ENCODE measurements around the gene TRAF3.

Gene TRAF3

DNA sequence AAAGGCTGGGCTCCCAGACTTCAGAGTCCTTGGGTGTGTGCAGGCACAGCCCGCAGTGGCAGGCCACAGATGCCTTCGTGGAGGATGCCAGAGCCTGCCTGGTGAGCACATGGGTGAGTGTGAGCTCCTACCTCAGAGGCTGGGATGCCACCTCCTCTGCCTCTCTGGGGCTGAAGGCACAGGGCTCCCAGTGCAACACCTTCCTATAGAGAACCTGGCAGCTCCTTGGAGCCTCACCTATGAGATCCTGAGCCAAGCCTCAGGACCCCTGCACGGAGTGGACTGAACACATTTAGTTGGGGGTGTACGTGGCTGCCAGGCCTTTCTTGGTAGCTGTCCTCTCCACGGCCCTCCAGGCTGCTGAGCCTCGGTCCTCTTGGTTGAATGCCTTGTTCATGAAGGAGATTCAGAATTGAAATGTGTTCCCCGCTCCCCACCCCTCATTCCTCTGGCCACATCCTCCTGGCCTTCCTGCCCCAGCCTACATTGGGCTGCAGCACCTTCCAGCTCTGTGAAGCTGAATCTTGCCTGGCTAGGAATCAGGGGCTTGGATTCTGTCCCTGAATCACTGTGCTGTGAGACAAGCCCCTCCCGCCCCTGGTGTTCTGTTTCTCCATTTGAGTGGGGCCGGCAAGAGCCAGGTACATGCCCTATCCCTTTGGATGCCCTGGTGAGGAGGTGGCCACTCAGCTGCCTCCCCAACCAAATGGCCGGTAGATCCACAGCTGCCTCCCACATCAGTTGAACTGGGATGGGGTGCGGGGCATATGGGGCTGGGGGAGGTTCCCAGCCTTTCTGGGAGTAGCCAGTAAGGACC lies 38.7 kb upstream of the TRAF3 start:
- DNase-seq (ENCODE audit: low spot score in 2 of 2) (no peak), ATAC-seq (replicated peaks; ENCODE audit: extremely low read depth, poor library complexity, severe bottlenecking) (no peak)
- Mint-ChIP-seq H3K4me1 (no peaks in the 10 kb centered on the region), H3K27ac (ENCODE audit: low read depth) (no peak overlapping the region), H3K4me3 (no peak overlapping the region), H3K9me3 (no peaks in the 10 kb centered on the region), H3K27me3 (no peaks in the 10 kb centered on the region), H3K36me3 (ENCODE audit: insufficient read depth) (peaks cover 1% of the 10 kb centered on the region)

DNA sequence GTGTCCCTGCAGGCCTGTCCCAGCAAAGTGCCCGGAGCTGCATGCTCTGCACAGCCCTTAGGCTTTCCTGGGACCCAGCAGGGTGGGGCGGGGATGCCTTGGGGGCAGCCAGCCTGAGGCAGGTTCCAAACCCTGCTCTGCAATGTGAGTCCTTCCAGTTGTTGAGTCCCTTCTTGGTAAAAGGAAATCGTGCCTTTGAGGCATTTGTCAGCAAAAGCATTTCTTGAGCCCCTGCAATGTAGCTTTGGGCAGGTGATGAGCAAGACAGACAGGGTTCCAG lies 38.1 kb upstream of the TRAF3 start:
- DNase-seq (ENCODE audit: low spot score in 2 of 2) (no peak), ATAC-seq (replicated peaks; ENCODE audit: extremely low read depth, poor library complexity, severe bottlenecking) (no peak)
- Mint-ChIP-seq H3K4me3 (no peak overlapping the region), H3K36me3 (ENCODE audit: insufficient read depth) (peaks cover 1% of the 10 kb centered on the region), H3K9me3 (no peaks in the 10 kb centered on the region), H3K4me1 (no peaks in the 10 kb centered on the region), H3K27me3 (no peaks in the 10 kb centered on the region), H3K27ac (ENCODE audit: low read depth) (no peak overlapping the region)

- Mint-ChIP-seq H3K27me3 (no peaks in the 10 kb centered on the region), H3K27ac (ENCODE audit: low read depth) (no peak overlapping the region), H3K4me1 (no peaks in the 10 kb centered on the region), H3K9me3 (no peaks in the 10 kb centered on the region), H3K36me3 (ENCODE audit: insufficient read depth) (peaks cover 4% of the 10 kb centered on the region), H3K4me3 (no peak overlapping the region)
- no peak for DNase-seq (ENCODE audit: low spot score in 2 of 2)
- no peak for ATAC-seq (replicated peaks; ENCODE audit: extremely low read depth, poor library complexity, severe bottlenecking)
These were observed 30.4 kb upstream of the TRAF3 start for GRCh38 chr14:102746634-102747438.

DNA sequence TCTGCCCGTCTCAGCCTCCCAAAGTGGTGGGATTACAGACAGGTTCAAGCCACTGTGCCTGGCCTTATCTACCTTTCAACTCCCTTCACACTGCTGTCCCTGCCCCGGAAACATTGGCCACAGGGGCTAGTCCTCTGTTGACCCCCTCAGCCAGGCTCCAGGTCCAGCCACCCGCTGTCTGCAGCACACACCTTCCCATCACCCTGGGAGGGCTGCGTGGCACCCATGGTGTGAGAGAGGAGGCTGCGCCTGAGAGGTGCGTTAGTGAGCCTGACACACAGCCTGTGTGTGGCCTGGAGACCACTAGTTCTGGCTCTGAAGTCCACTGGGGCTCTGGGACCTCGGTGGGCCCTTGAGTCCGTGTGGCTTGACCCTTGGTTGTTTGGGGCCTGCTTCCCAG lies 28.4 kb upstream of the TRAF3 start:
- Mint-ChIP-seq H3K4me1 (no peaks in the 10 kb centered on the region), H3K36me3 (ENCODE audit: insufficient read depth) (peaks cover 4% of the 10 kb centered on the region), H3K9me3 (no peaks in the 10 kb centered on the region), H3K27me3 (no peaks in the 10 kb centered on the region), H3K27ac (ENCODE audit: low read depth) (no peak overlapping the region), H3K4me3 (no peak overlapping the region)
- ATAC-seq (replicated peaks; ENCODE audit: extremely low read depth, poor library complexity, severe bottlenecking) (no peak), DNase-seq (ENCODE audit: low spot score in 2 of 2) (no peak)

DNA sequence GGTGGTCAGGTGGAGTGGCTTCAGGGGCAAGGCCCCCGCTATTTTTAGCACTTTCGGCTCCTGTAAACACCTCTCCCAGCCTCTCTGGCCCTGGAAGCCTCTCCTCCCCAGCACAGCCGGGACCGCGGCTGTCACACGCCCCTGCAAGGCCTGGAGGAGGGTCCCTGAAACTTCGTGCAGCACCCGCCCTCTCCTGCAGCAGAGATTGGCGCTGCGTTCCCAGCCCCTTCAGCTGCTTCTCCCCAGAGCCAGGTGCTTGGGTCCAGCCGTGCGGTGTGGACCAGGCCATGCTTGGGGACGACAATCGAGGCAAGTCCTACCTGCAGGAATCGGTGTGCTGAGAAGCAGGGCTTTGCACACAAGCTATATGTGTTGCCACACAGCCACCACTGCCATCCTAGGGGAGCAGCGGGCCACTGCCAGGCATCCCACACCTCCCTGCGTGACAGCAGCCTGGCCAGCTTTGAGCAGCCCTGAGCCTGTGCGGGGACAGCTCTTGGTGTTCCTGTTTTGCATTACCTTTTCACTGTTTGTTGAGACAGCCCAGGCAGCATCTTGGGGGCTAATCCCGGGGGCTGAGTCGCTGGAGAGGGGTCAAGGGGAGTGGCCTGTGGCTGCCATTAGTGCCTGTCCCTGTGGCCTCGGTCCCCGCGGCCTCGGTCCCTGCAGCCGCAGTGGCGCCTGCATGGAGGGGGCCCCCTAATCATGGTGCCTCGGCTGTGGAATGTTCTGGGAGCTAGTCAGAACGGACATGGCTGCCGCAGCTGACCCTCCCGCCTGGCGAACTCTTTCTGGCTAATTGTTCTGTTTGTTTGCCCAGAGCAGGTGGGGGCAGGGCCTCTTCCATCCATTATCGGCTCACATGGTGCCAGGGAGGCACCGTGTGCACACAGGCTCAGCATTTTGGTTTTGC lies 27.6 kb upstream of the TRAF3 start:
- H3K36me3 Mint-ChIP-seq (ENCODE audit: insufficient read depth), result peaks cover 4% of the 10 kb centered on the region
- H3K27ac Mint-ChIP-seq (ENCODE audit: low read depth), result no peak overlapping the region

DNA sequence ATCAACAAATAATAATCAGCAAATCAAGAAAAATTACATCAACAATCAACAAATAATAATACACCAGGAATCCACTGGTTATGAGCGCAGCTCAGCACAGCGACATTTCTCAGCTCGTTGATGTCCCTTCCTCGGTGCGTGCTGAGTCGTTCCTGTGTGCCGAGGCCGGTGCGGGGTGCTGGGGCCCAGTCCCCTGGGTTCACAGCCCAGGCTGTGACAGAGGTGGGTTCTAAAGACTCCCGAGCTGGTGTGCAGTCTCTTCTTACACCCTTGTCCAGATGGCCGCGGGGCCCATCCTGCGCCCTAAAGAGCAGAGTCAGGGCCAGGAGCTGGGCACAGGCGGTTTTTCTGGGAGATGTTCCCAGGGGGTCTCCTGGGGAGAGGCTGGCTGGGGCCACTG lies 26.9 kb upstream of the TRAF3 start:
- H3K36me3 Mint-ChIP-seq (ENCODE audit: insufficient read depth), result peaks cover 4% of the 10 kb centered on the region
- DNase-seq (ENCODE audit: low spot score in 2 of 2), result no peak
- no peaks in the 10 kb centered on the region for H3K4me1 Mint-ChIP-seq
- H3K27ac Mint-ChIP-seq (ENCODE audit: low read depth), result no peak overlapping the region
- H3K4me3 Mint-ChIP-seq, result no peak overlapping the region
- H3K9me3 Mint-ChIP-seq, result no peaks in the 10 kb centered on the region
- no peaks in the 10 kb centered on the region for H3K27me3 Mint-ChIP-seq
- no peak for ATAC-seq (replicated peaks; ENCODE audit: extremely low read depth, poor library complexity, severe bottlenecking)

More for the DNA sequence above, 27.6 kb upstream of the TRAF3 start:
- DNase-seq (ENCODE audit: low spot score in 2 of 2) (no peak), ATAC-seq (replicated peaks; ENCODE audit: extremely low read depth, poor library complexity, severe bottlenecking) (no peak)
- no peaks in the 10 kb centered on the region for H3K4me1 Mint-ChIP-seq
- H3K4me3 Mint-ChIP-seq, result no peak overlapping the region
- no peaks in the 10 kb centered on the region for H3K9me3 Mint-ChIP-seq
- no peaks in the 10 kb centered on the region for H3K27me3 Mint-ChIP-seq

DNA sequence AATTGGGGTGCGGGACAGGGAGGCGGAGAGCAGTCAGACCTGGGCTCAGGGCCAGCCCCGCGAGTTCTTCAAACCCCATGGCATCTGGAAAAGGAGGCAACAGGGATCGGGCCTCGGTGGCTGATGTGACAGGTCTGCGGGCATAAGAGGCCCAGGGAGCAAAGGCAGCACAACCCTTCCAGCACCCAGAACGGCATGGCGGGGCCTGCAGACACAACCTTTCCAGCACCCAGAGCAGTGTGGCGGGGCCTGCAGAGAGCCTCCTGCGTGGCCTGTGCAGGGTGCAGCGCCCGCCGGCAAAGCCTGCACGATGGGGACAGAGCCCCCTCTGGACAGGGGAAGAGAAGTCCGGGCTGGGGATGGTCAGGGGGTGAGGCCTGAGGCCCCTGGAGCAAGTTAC lies 26.2 kb upstream of the TRAF3 start:
- Mint-ChIP-seq H3K36me3 (ENCODE audit: insufficient read depth) (peaks cover 4% of the 10 kb centered on the region), H3K4me1 (no peaks in the 10 kb centered on the region), H3K27ac (ENCODE audit: low read depth) (no peak overlapping the region), H3K9me3 (no peaks in the 10 kb centered on the region), H3K27me3 (no peaks in the 10 kb centered on the region), H3K4me3 (no peak overlapping the region)
- DNase-seq (ENCODE audit: low spot score in 2 of 2) (no peak), ATAC-seq (replicated peaks; ENCODE audit: extremely low read depth, poor library complexity, severe bottlenecking) (no peak)

DNA sequence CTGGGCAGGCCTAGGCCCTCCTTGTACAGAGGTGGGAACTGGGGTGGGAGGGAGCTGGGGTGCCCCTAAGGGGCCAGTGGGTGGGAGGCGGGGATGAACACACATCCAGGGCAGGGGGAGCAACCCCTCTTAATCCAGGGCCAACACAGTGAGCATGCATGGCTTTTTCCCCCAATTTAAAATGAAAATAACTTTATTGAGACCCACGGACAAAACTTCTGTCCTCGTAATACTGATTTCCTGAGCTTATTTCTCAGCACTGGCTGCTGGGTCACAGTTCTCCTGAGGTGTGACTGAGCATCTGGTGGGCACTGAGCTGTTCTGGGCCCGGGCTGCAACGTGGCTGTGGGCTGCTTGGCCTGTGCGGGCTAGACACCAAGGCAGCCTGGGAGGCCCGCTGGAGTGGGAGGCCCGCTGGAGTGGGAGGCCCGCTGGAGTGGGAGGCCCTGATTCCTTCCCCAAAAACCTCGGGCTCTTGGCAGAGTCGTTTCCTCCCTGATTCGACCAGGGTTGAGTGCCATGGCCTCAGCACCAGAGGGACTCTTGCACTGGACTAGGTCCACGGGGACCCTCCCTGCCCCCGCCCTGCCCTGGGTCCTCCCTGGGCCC lies 24.9 kb upstream of the TRAF3 start:
- no peaks in the 10 kb centered on the region for H3K27me3 Mint-ChIP-seq
- DNase-seq (ENCODE audit: low spot score in 2 of 2) (no peak), ATAC-seq (replicated peaks; ENCODE audit: extremely low read depth, poor library complexity, severe bottlenecking) (no peak)
- no peaks in the 10 kb centered on the region for H3K9me3 Mint-ChIP-seq
- H3K27ac Mint-ChIP-seq (ENCODE audit: low read depth), result no peak overlapping the region
- no peak overlapping the region for H3K4me3 Mint-ChIP-seq
- H3K4me1 Mint-ChIP-seq, result no peaks in the 10 kb centered on the region
- H3K36me3 Mint-ChIP-seq (ENCODE audit: insufficient read depth), result peaks cover 1% of the 10 kb centered on the region

GRCh38 chr14:102754370-102755262 lies 22.6 kb upstream of the TRAF3 start:
- DNase-seq (ENCODE audit: low spot score in 2 of 2), result no peak
- H3K27me3 Mint-ChIP-seq, result no peaks in the 10 kb centered on the region
- no peak for ATAC-seq (replicated peaks; ENCODE audit: extremely low read depth, poor library complexity, severe bottlenecking)
- no peak overlapping the region for H3K27ac Mint-ChIP-seq (ENCODE audit: low read depth)
- peaks cover 3% of the 10 kb centered on the region for H3K36me3 Mint-ChIP-seq (ENCODE audit: insufficient read depth)
- H3K4me3 Mint-ChIP-seq, result no peak overlapping the region
- no peaks in the 10 kb centered on the region for H3K9me3 Mint-ChIP-seq
- H3K4me1 Mint-ChIP-seq, result no peaks in the 10 kb centered on the region

- Mint-ChIP-seq H3K9me3 (no peaks in the 10 kb centered on the region), H3K27me3 (no peaks in the 10 kb centered on the region), H3K4me3 (no peak overlapping the region), H3K27ac (ENCODE audit: low read depth) (no peak overlapping the region), H3K36me3 (ENCODE audit: insufficient read depth) (peaks cover 2% of the 10 kb centered on the region), H3K4me1 (no peaks in the 10 kb centered on the region)
- DNase-seq (ENCODE audit: low spot score in 2 of 2), result no peak
- no peak for ATAC-seq (replicated peaks; ENCODE audit: extremely low read depth, poor library complexity, severe bottlenecking)
These were observed 19.6 kb upstream of the TRAF3 start for GRCh38 chr14:102757646-102758045.

GRCh38 chr14:102758087-102758486 lies 19.2 kb upstream of the TRAF3 start:
- H3K4me1 Mint-ChIP-seq, result no peaks in the 10 kb centered on the region
- no peaks in the 10 kb centered on the region for H3K9me3 Mint-ChIP-seq

More at GRCh38 chr14:102758087-102758486, 19.2 kb upstream of the TRAF3 start:
- ATAC-seq (replicated peaks; ENCODE audit: extremely low read depth, poor library complexity, severe bottlenecking) (no peak), DNase-seq (ENCODE audit: low spot score in 2 of 2) (no peak)
- H3K27me3 Mint-ChIP-seq, result no peaks in the 10 kb centered on the region
- H3K27ac Mint-ChIP-seq (ENCODE audit: low read depth), result no peak overlapping the region
- H3K4me3 Mint-ChIP-seq, result no peak overlapping the region
- H3K36me3 Mint-ChIP-seq (ENCODE audit: insufficient read depth), result peaks cover 2% of the 10 kb centered on the region

Data from central memory CD8-positive, alpha-beta T cell (primary cell).